ENCODE measurements around the gene PKD1.

- TF ChIP-seq EZH2 (IDR thresholded peaks at IDR 0.05; ENCODE audit: borderline replicate concordance) (no peak), CTCF (IDR thresholded peaks at IDR 0.05; ENCODE audit: poor library complexity) (no peak), EZH2phosphoT487 (IDR thresholded peaks at IDR 0.05; ENCODE audit: low read depth, severe bottlenecking, unreplicated experiment) (no peak)
Observed at GRCh38 chr16:2053211-2053610, 82.5 kb downstream of the PKD1 start.
